Bronchial epithelial cell (primary cell): ENCODE data around the gene COMTD1. TPM values are rescaled to one million over a fixed set of nuclear protein-coding genes. Genes with fewer than 3 reads are reported as not detected.

ENCODE experiments used
- DNase-seq: peaks from one replicate; pipeline ENCODE4 v3.0.0-alpha.2; 2010; ENCODE audit warnings: low read depth
- FAIRE-seq: peaks from 2 replicates; lab custom pipeline; 2011; peaks lifted over from hg19 to GRCh38; lab: Jason Lieb, UNC
- H3K27me3 ChIP-seq: 2 replicates; pipeline ENCODE4 v1.5.1; 2011; ENCODE audit warnings: low read length; ENCODE audit not compliant: control insufficient read depth, insufficient read depth
- H3K36me3 ChIP-seq: 2 replicates; pipeline ENCODE4 v1.5.1; 2011; ENCODE audit warnings: low read length; ENCODE audit not compliant: control insufficient read depth, insufficient read depth
- H3K4me3 ChIP-seq: 2 replicates; pipeline ENCODE4 v1.5.1; 2011; ENCODE audit warnings: mild to moderate bottlenecking, low read depth, low read length, control low read depth
- total RNA-seq: library from RNA; depleted of rRNA; stranded (reverse); fragments of >200 nt; gene quantifications from 2 replicates; pipeline ENCODE4 v1.2.1, GENCODE V29; 2014
- TF ChIP-seq, protein P1 (sequence below): IDR thresholded peaks from 2 replicates; pipeline ENCODE4 v1.5.1; 2011; ENCODE audit warnings: mild to moderate bottlenecking, moderate library complexity, low read length, control low read depth, inconsistent platforms; ENCODE audit not compliant: insufficient read depth, severe bottlenecking

COMTD1 gene
- 11.8 and 21.6 TPM in 2 replicates for total RNA-seq

DNA sequence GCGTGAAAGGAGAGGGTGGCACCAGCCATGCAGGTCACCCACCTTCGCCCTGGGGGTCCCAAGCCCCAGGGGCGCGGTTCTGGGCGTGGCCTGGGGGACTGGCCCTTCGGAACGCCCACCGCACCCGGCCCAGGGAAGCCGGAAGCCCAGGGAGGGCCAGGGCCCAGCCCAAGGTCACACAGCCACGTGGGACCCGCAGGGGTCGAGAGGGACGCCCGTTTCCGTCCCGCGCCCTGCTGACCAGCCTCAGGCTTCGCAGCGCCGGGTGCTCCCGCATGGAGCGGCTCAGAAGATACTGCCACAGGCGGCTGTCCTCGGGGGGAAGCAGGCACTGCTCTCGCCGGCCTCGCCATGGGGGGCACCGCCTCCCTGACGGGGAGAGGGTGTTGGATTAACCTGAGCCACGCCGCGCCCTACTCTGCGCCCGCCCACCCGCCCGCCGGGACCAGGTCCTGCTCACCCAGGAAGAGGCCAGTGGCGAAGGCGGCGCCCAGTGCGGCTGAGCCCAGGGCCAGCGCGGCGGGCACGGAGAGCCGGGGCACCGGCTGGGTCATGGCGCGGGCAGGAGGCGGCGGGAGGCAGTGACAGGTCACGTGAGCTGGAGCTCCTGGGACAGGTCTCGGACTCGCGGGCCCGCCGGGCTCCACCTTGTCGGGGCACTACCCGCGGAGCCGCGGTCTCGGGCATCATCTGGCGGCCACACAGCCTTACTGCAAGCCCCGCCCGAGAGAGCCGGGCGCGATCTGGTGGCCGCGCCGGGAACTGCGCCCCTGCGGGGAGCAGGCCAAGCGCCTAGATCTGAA, at the start of gene COMTD1:
Gene COMTD1, minus strand, starts transcription at position 583 of the 803 bp plus-strand sequence. Its CDS starts 29 bp downstream, at position 554.
- peak within 1 kb of the TSS; percentile 47 for H3K4me3 ChIP-seq
- H3K36me3 ChIP-seq = peaks cover 9% of the 10 kb centered on the region
- no peaks in the 10 kb centered on the region for H3K27me3 ChIP-seq
- DNase-seq (peak; percentile 72), FAIRE-seq (no peak)
- TF ChIP-seq, protein P1, sequence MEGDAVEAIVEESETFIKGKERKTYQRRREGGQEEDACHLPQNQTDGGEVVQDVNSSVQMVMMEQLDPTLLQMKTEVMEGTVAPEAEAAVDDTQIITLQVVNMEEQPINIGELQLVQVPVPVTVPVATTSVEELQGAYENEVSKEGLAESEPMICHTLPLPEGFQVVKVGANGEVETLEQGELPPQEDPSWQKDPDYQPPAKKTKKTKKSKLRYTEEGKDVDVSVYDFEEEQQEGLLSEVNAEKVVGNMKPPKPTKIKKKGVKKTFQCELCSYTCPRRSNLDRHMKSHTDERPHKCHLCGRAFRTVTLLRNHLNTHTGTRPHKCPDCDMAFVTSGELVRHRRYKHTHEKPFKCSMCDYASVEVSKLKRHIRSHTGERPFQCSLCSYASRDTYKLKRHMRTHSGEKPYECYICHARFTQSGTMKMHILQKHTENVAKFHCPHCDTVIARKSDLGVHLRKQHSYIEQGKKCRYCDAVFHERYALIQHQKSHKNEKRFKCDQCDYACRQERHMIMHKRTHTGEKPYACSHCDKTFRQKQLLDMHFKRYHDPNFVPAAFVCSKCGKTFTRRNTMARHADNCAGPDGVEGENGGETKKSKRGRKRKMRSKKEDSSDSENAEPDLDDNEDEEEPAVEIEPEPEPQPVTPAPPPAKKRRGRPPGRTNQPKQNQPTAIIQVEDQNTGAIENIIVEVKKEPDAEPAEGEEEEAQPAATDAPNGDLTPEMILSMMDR = peak; percentile 100

DNA sequence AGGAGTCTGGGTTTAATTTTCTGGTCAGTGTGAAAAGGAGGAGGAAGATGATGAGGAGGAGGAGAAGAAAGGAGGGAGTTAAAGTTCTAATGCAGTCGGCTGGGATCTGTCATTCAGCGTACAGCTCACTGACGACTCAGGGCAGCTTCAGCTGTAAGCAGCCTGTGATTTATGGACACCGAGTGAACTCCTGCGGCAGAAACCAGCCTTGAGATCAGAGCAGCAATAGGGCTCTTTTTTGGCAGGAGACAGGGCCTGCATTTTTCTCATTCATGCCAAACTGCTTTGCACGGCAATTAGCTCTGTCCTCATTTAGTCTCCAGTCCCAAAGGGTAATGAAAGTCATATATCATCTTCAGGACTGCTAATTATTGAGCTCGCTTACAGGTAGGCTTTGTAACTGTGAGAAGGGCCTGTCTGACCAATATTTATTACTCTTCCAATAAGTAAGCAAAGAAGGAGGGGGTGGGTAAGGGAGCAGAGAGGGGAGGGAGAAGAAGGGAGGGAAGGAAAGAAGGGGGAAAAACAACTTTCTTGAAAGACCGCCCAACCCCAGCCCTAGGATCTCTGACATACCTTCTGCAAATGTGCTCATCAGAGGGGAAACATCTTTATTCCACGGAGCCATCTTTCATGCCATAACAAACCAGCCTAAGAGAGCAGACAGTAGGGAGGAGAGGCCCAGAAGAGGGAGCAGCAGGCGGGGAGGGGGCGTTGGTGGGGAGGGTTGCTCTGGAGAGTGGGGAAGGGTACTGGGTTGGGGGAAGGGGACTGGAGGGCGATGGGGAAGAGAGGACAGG, 48.1 kb upstream of the COMTD1 start:
- H3K4me3 ChIP-seq = no peak overlapping the region
- H3K27me3 ChIP-seq = peaks cover 2% of the 10 kb centered on the region
- no peaks in the 10 kb centered on the region for H3K36me3 ChIP-seq
- FAIRE-seq (no peak), DNase-seq (no peak)
- TF ChIP-seq, protein P1 = no peak

DNA sequence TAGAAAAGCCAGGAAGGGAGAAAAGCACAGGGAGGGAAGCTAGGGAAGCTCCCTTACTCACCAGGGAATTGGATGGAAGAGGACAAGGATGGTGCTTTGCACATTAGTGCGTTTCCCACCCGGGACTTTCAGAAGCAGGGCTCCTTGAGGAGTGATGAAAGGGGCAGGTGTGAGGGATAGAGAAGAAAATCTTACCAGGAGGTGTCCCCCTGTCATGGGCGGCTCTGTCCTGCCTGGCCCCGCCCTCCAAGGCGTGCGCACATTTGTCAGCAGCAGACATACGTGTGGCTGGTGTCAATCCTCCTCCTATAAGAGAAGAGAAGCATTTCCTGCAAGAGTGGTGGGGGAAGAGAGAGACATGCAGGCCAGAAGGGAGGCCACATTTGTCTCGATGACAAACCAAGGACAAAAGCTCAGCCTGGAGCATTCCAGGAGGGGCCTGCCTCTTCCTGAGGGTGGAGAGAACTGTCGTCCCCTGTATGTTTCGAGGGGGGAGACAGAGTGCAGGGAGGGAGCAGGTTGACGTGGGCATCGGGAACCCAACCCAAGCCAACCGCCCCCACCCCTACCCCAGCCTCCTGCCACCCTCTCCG, 47.4 kb upstream of the COMTD1 start:
- no peak for DNase-seq
- TF ChIP-seq, protein P1 = no peak
- no peak for FAIRE-seq
- H3K36me3 ChIP-seq = no peaks in the 10 kb centered on the region
- no peak overlapping the region for H3K4me3 ChIP-seq
- peaks cover 2% of the 10 kb centered on the region for H3K27me3 ChIP-seq

DNA sequence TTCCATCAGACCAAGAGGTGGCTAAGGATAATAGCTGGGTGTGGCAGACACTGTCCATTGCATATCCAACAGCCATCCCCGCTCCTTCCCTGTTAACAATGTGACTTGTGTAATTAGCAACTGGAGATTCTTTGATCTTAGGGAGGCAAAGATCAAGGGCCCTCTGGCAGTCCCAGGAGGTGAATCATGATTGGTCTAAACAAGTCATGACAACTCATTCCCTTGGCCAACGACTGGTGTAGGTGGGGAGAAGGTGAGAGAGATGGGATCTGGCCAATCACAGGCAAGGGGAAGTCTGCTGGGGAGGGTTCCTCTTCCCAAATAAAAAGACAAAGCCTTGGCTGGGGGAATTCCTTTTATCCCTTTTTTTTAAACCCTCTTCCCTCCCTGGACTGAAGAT, 46.2 kb upstream of the COMTD1 start:
- peak; percentile 77 for DNase-seq
- Histone ChIP-seq H3K36me3 (no peaks in the 10 kb centered on the region), H3K4me3 (no peak overlapping the region), H3K27me3 (peaks cover 2% of the 10 kb centered on the region)
- TF ChIP-seq, protein P1 = no peak
- peak; percentile 72 for FAIRE-seq

DNA sequence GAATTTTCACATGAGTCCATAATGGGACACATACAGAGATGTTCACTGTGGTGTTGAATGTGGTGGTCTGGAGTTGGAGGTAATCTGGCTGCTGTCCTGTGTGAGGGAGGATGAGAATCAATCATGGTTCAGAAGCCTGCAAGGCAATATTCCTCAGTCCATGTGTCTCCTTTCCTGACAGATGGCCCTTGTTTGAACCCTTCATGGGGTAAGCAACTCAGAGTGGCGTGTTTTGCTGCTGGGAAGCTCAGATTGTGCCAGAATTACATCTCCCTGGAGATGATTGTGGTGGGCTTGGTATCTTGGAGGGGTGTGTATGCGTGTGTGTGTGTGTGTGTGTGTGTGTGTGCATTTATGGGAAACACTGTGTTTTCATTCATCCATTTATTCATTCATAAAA, 44.5 kb upstream of the COMTD1 start:
- TF ChIP-seq, protein P1 = no peak
- no peak overlapping the region for H3K4me3 ChIP-seq
- no peaks in the 10 kb centered on the region for H3K27me3 ChIP-seq
- DNase-seq (no peak), FAIRE-seq (no peak)
- no peaks in the 10 kb centered on the region for H3K36me3 ChIP-seq
